GM19328 (cell line): Measurements from ENCODE around the gene SIAH2.
"Not testable (repeated sequence)": the region's sequence is repeated elsewhere in the genome, so short reads cannot be mapped to it uniquely, and the experiment has no call there.

Experiments
- ATAC-seq: cut with Tn5 transposase; IDR thresholded peaks from one replicate; pipeline ENCODE4 v1.9.1; 2021; ENCODE audit warnings: mild to moderate bottlenecking, moderate library complexity; ENCODE audit not compliant: unreplicated experiment

SIAH2 gene

DNA sequence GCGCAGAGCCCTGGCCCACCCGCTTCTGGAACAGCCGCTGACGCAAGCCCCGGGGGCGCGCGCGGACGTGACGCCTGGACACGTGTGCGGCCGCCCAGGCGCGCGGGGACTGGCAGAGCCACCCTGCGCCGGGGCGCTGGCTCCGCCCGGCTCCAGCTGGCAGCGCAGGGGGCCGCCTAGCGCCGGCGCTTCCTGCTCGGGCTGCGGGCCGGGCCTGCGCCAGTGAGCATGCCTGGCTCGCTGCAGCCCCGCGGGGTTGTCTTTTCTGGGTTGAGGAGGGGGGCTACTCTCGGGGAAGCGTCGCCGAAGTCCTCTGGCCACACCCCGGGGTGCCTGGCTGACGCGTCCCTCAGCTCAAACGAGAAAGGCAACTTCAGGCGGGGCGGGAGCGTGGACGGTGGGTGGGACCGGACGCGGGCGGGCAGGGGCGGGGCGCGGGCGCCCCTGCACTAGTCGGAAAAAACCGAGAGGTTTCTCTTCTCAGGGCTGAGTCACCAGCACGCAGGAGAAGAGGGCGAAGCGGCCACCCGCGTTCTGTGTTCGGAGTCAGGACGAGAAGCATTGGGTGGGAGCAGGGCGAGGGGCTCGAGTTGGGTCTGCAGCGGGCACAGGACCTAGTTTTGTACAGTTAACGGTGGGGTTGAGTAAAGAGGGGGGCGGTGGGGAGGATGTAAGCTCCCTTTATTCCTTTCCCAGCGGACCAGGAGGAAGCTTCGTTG lies at the start of gene SIAH2:
Gene SIAH2, minus strand, starts transcription at position 48 of the 719 bp plus-strand sequence. CDS start 320 bp downstream, outside the sequence.
- ATAC-seq = peak; percentile 50

DNA sequence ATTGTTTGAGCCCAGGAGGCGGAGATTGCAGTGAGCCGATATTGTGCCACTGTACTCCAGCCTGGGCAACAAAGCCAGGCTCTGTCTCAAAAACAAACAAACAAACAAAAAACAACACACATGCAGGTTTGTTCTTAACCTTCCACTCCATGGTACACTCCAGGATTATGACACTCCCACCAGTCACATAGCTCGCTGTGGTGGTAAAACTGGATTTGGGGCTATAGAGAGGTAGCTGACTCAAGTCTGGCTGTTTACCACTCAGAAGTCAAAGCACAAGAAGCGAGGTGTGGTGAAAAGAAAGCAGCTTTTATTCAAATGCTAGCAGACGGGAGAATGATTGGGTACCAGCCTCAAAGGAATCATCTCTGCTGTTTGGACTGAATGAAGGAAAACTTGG lies 49.0 kb upstream of the SIAH2 start:
- no peak for ATAC-seq

- no peak for ATAC-seq
Observed at GRCh38 chr3:150810641-150811040, 47.7 kb upstream of the SIAH2 start.

- ATAC-seq = no peak
Observed at GRCh38 chr3:150806185-150806835, 43.3 kb upstream of the SIAH2 start.

- ATAC-seq = no peak
Observed at GRCh38 chr3:150805354-150805753, 42.4 kb upstream of the SIAH2 start.

- no peak for ATAC-seq
Observed at GRCh38 chr3:150803440-150803985, 40.5 kb upstream of the SIAH2 start.

GRCh38 chr3:150800722-150801121 lies 37.8 kb upstream of the SIAH2 start:
- no peak for ATAC-seq

DNA sequence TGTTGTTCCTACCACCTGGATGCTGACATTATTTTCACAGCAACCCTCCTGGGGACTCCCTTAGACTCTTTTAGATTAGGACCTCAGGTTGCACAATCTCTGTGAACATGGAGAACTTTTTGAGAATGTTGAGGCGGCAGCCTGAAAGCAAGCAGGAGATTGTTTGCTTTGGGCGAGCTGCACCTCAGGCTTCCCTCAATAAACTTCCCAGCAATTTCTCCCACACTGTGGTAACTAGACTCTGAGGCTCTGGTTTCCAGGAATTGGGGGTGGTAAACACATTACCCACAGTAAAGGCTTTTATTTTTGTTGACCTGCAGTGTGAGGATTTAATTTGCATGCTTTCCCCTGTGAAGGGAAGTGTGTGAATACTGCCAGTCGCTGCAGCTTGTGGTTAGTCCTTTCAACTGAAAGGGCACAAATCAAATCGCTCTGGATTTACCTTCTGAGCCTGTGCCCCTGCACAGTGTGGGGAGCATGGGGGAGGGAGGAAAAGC lies 35.2 kb upstream of the SIAH2 start:
- no peak for ATAC-seq

DNA sequence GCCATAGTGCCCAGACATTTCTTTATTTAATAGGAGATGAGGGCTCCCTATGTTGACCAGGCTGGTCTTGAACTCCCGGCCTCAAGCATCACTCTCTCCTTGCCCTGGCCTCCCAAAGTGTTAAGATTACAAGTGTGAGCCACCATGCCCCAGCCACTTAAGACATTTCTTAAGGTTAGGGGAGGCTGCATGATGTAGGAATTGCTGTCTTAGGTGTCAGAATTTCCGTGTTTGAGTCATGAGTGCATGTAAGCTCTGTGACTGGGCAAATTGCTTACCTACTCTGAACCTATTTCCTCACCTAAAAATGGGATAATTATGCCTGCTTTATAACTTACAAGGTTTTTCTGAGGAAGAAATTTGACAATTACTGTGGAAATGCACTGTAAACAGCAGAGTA lies 34.2 kb upstream of the SIAH2 start:
- ATAC-seq = no peak

DNA sequence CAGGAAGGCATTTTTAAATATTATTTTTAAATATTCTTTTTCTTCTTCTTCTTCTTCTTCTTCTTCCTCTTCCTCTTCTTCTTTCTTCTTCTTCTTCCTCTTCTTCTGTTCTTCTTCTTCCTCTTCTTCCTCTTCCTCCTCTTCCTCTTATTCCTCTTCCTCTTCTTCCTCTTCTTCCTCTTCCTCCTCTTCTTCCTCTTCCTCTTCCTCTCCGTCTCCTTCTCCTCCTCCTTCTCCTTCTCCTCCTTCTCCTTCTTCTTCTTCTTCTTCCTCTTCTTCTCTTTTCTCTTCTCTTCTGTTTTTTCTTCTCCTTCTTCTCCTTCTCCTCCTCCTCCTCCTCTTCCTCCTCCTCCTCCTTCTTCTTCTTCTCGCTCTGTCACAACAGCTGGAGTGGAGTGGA lies 33.6 kb upstream of the SIAH2 start:
- ATAC-seq = not testable (repeated sequence)

DNA sequence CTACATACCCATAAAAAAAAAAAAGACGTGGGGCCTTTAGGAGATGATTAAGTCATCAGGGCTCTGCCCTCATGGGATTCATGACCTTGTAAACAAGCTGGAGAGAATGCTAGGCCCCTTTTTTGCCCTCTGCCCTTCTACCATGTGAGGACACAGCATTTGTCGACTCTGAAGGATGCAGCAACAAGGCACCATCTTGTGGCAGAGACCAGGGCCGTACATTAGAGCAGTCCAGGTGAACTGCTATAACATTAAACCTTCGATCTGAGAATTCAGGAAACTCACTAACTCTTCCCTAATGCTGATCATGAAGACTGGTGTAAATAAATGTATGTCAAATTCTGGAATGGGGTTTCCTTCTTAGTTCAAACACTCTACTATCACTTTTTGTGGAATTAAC lies 30.7 kb upstream of the SIAH2 start:
- ATAC-seq = no peak

- ATAC-seq = no peak
Observed at GRCh38 chr3:150790629-150791028, 27.7 kb upstream of the SIAH2 start.

DNA sequence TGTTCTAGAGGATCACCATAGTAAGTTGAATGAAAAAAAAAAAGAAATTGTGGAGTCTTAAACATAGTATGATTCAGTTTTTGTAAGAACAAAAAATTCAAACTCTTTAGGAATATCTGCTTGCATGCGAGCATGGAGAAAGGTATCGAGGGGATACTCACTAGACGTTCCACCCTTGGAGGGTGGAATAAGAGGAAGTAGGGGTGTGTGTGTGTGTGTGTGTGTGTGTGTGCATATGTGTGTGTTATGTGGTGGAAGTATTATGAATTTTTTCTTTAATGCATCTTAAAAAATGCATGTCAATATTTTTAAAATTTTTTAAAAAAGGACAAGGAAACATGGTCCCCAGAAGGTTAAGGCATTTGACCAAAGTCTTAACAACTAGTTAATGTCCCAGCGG lies 26.5 kb upstream of the SIAH2 start:
- no peak for ATAC-seq

GRCh38 chr3:150787741-150788370 lies 24.9 kb upstream of the SIAH2 start:
- ATAC-seq = peak; percentile 54

GRCh38 chr3:150786791-150787190 lies 23.8 kb upstream of the SIAH2 start:
- no peak for ATAC-seq

DNA sequence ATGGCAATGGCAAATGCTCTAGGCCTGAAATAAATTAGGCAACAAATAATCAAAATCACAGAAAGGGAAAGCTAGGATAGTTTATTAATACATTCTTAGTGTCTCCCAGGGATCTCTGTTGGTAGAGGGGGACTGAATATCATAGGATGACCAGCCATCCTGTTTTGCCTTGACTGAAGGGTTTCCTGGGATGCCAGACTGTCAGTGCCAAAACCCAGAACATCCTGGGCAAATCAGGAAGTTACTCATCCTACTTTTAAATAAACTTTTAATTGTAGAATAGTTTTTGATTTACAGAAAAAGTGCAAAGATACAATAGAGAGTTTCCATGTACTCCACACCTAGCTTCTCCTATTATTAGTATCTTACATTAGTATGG lies 21.8 kb upstream of the SIAH2 start:
- no peak for ATAC-seq

GRCh38 chr3:150783920-150784746 lies 21.2 kb upstream of the SIAH2 start:
- no peak for ATAC-seq

DNA sequence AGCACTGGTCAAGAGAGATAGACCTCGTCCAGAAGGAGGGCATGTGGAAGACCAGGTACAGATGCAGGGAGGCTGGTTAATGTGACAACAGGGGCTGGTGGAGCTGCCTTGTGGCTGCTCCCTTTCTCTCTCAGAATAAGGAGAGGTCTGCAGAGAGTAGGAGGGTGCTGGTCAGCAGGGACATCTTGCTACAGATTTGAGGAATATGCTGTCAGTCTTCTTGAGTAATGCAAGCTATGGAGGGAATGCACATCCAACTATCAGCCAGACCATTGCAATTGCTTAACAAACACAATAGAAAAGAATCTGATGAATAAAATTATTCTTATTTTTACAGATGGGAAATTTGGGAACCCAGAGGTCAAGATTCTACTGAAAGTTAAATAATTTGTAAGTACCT lies 20.3 kb upstream of the SIAH2 start:
- no peak for ATAC-seq

DNA sequence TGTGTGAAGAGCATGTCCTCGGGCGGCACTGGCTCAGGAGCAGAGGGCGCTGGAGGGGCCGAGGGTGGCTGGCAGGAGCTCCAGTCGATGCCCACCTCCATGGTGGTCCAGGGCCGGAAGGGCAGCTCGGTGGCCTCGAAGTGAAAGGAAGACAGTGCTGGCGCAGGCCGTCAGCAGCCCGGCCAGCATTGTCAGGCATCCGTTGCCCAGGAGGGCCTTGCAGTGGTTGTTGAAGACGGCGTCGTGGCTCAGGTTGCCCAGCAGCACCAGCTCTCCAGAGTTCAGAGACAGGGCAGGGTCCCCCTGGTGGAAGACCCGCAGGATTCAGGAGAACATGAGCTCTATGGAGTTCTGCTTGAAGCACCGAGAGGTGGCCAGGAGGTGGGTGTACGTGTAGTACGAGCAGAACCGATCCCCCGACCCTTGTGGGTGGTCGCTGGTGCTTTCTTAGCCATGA lies 16.5 kb upstream of the SIAH2 start:
- no peak for ATAC-seq

DNA sequence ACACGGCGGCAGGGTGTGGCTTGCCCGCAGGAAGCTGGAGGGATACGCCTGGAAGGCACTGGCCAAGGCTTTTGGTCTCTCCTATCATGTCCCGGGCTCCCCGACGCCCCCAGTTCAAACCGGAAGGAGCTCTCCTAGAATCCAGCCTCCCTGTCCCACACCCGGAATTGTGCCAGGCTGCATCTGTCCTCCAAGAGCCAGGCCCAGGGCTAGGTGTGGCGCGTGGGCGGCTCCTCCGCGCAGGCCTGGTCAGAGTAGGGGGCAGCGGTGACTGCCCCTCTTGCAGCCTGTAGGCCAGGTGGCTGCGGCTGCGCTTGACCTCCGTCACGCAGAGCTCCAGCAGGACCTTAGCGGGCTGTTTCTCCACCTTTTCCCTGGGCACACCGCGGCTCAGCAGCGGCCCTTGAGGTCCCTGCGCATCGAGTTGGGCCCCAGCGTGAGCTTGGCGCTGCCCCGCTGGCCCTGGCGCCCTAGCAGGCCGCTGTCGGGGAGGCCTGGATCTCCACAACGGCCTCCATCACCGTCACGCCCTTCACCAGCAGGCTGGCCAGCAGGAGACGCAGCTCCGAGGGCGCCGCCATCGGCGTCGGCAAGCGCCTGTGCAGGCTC lies 15.9 kb upstream of the SIAH2 start:
- no peak for ATAC-seq
